IMR-90 (cell line): ENCODE data around the gene AARSD1. TPM values are rescaled to one million over a fixed set of nuclear protein-coding genes. Genes with fewer than 3 reads are reported as not detected.

Source experiments
- ATAC-seq: fragments of 200-7000 bp; cut with Tn5 transposase; 2 replicates; pipeline ENCODE4 v1.9.1; 2020; ENCODE audit warnings: low read depth, mild to moderate bottlenecking, moderate library complexity
- BruUV-seq: library from RNA; stranded (reverse); fragments of 400-500 nt; replicated peaks from 2 replicates; lab custom pipeline; 2021; lab: Mats Ljungman, UMichigan
- CTCF ChIA-PET: fragments of 300-600 bp; formaldehyde crosslinking; extraction: SDS; loops from one replicate; lab custom pipeline; 2021; ENCODE audit warnings: antibody characterized with exemption; lab: Yijun Ruan, JAX
- POLR2A ChIA-PET: fragments of 300-600 bp; sonication (Branson Sonifier 250); formaldehyde crosslinking; loops from one replicate; lab custom pipeline; 2022; ENCODE audit warnings: antibody characterized with exemption; ENCODE audit not compliant: unreplicated experiment; lab: Charles Lee
- DNase-seq: peaks from one replicate; pipeline ENCODE4 v3.0.0; 2013
- H2AFZ ChIP-seq: replicated peaks from 2 replicates; pipeline ENCODE3; 2013; ENCODE audit warnings: low read length, mild to moderate bottlenecking; ENCODE audit not compliant: poor library complexity
- H2AK5ac ChIP-seq: 2 replicates; pipeline ENCODE4 v1.6.1; 2013; ENCODE audit warnings: low read depth, low read length, inconsistent platforms
- H2AK9ac ChIP-seq: replicated peaks from 2 replicates; pipeline ENCODE3; 2013; ENCODE audit warnings: mild to moderate bottlenecking, low read depth, low read length, moderate library complexity; ENCODE audit not compliant: poor library complexity
- H2BK120ac ChIP-seq: 2 replicates; pipeline ENCODE4 v1.6.1; 2013; ENCODE audit warnings: low read depth, low read length, inconsistent platforms
- H2BK15ac ChIP-seq: 3 replicates; pipeline ENCODE4 v1.6.1; 2013; ENCODE audit warnings: low read depth, low read length, inconsistent platforms
- H2BK20ac ChIP-seq: 2 replicates; pipeline ENCODE4 v1.6.1; 2013; ENCODE audit warnings: low read depth, mild to moderate bottlenecking, inconsistent platforms, low read length, moderate library complexity
- H2BK5ac ChIP-seq: 2 replicates; pipeline ENCODE4 v1.6.1; 2013; ENCODE audit warnings: mild to moderate bottlenecking, low read depth, low read length, inconsistent platforms; ENCODE audit not compliant: poor library complexity, severe bottlenecking
- H3K14ac ChIP-seq: replicated peaks from 2 replicates; pipeline ENCODE4 v1.6.1; 2013; ENCODE audit warnings: low read depth, low read length, inconsistent platforms
- H3K18ac ChIP-seq: 2 replicates; pipeline ENCODE4 v1.6.1; 2013; ENCODE audit warnings: low read depth, low read length, control low read depth
- H3K23ac ChIP-seq: 2 replicates; pipeline ENCODE4 v1.6.1; 2013; ENCODE audit warnings: low read depth, low read length, inconsistent platforms
- H3K27ac ChIP-seq: 2 replicates; pipeline ENCODE4 v1.5.1; 2013; ENCODE audit warnings: mild to moderate bottlenecking, control low read depth, low read length; ENCODE audit not compliant: insufficient read depth
- H3K27me3 ChIP-seq: 2 replicates; pipeline ENCODE4 v1.6.1; 2013; ENCODE audit warnings: low read length; ENCODE audit not compliant: control insufficient read depth, insufficient read depth
- H3K36me3 ChIP-seq: 2 replicates; pipeline ENCODE4 v1.6.1; 2013; ENCODE audit warnings: low read length, mixed read lengths; ENCODE audit not compliant: control insufficient read depth, insufficient read depth
- H3K4ac ChIP-seq: 2 replicates; pipeline ENCODE4 v1.6.1; 2013; ENCODE audit warnings: low read depth, low read length, inconsistent platforms
- H3K4me1 ChIP-seq: 2 replicates; pipeline ENCODE4 v1.6.1; 2013; ENCODE audit warnings: low read length, mixed read lengths; ENCODE audit not compliant: control insufficient read depth, insufficient read depth
- H3K4me2 ChIP-seq: 2 replicates; pipeline ENCODE4 v1.6.1; 2013; ENCODE audit warnings: low read depth, mild to moderate bottlenecking, control low read depth, low read length, moderate library complexity
- H3K4me3 ChIP-seq: 2 replicates; pipeline ENCODE4 v1.5.1; 2013; ENCODE audit warnings: low read depth, mild to moderate bottlenecking, control low read depth, low read length, moderate library complexity; ENCODE audit not compliant: insufficient read depth
- H3K56ac ChIP-seq: 2 replicates; pipeline ENCODE4 v1.6.1; 2013; ENCODE audit warnings: low read length, inconsistent platforms; ENCODE audit not compliant: insufficient read depth; ENCODE audit errors: extremely low read depth
- H3K79me1 ChIP-seq, 2 experiments: 2 replicates each; pipeline ENCODE4 v1.6.1; 2013; ENCODE audit warnings: low read length in 2 of 2, inconsistent platforms in 1 of 2, low read depth in 1 of 2
- H3K9ac ChIP-seq: 2 replicates; pipeline ENCODE4 v1.6.1; 2013; ENCODE audit warnings: low read depth, low read length, control low read depth
- H3K9me1 ChIP-seq: 2 replicates; pipeline ENCODE4 v1.6.1; 2013; ENCODE audit warnings: low read length, inconsistent platforms; ENCODE audit not compliant: insufficient read depth
- H3K9me3 ChIP-seq: 2 replicates; pipeline ENCODE4 v1.6.1; 2013; ENCODE audit warnings: low read length; ENCODE audit not compliant: control insufficient read depth, insufficient read depth
- H4K20me1 ChIP-seq: 2 replicates; pipeline ENCODE4 v1.6.1; 2013; ENCODE audit warnings: low read length, inconsistent platforms; ENCODE audit not compliant: insufficient read depth
- H4K5ac ChIP-seq: 2 replicates; pipeline ENCODE4 v1.6.1; 2013; ENCODE audit warnings: mild to moderate bottlenecking, low read depth, low read length, control low read depth
- H4K8ac ChIP-seq, 2 experiments: 2 replicates each; pipeline ENCODE4 v1.6.1; 2013; ENCODE audit warnings: low read depth in 2 of 2, low read length in 2 of 2, control low read depth in 1 of 2, inconsistent platforms in 1 of 2
- H4K91ac ChIP-seq: 2 replicates; pipeline ENCODE4 v1.6.1; 2013; ENCODE audit warnings: low read depth, low read length, inconsistent platforms; ENCODE audit not compliant: insufficient read depth
- ELK1 ChIP-seq: fragments of 150-350 bp; IDR thresholded peaks from 2 replicates; pipeline ENCODE4 v1.6.1; 2016; ENCODE audit warnings: low read depth, mild to moderate bottlenecking, low read length, moderate library complexity, borderline replicate concordance
- FOS ChIP-seq: fragments of 150-350 bp; IDR thresholded peaks from 2 replicates; pipeline ENCODE4 v1.6.1; 2016; ENCODE audit warnings: low read depth, low read length
- MAZ ChIP-seq: IDR thresholded peaks from 2 replicates; pipeline ENCODE4 v1.6.1; 2012; ENCODE audit warnings: low read depth, mild to moderate bottlenecking, low read length, improper control_type of control experiment, moderate library complexity, borderline replicate concordance
- POLR2A ChIP-seq: IDR thresholded peaks from 2 replicates; pipeline ENCODE4 v1.6.1; 2012; ENCODE audit warnings: mild to moderate bottlenecking, low read depth, low read length
- USF2 ChIP-seq: fragments of 150-350 bp; IDR thresholded peaks from 2 replicates; pipeline ENCODE4 v1.6.1; 2017; ENCODE audit warnings: mild to moderate bottlenecking, antibody characterized with exemption, low read length, low read depth
- WGBS, 2 experiments: methylation state at CpG; one replicate each; pipeline versions ENCODE4 v1.1.5 to v1.1.7; 2013; ENCODE audit warnings: missing lambda C conversion rate in 2 of 2; ENCODE audit not compliant: insufficient read length in 1 of 2; ENCODE audit errors: extremely low coverage in 2 of 2; 5-methylcytosine and 5-hydroxymethylcytosine counted together
- dilution Hi-C: fragments of 300-500 bp; cut with HindIII; formaldehyde crosslinking; loops from one replicate; pipeline ENCODE4 v1.14.3; 2018; ENCODE audit warnings: low sequenced_read_pairs; ENCODE audit not compliant: unreplicated experiment
- in situ Hi-C: fragments of 300-500 bp; cut with MboI; formaldehyde crosslinking; loops from 3 replicates; pipeline ENCODE4 v1.14.3; 2019; ENCODE audit warnings: low sequenced_read_pairs, inconsistent platforms, mixed read lengths
- intact Hi-C: fragments of 100-400 bp; cut with micrococcal nuclease; formaldehyde crosslinking; loops from 2 replicates; pipeline ENCODE4 v1.10.0; 2022
- polyA plus RNA-seq, 3 experiments: library from polyadenylated mRNA; depleted of rRNA; stranded (reverse); fragments of >200 nt; gene quantifications; 2 replicates each; pipeline ENCODE4 v1.2.3, GENCODE V29; 2012; ENCODE audit warnings: low replicate concordance in 1 of 3
- total RNA-seq: library from RNA; depleted of rRNA; stranded (reverse); fragments of >200 nt; gene quantifications from 2 replicates; pipeline ENCODE4 v1.2.3, GENCODE V29; 2012

AARSD1 gene
- total and polyA plus RNA-seq, 2 of the 4 experiments (the other 2 are of a cell fraction), result 55.0 to 58.9 TPM

GRCh38 chr17:42979511-42980273 lies 15.4 kb upstream of the AARSD1 start, which contains the start of gene PTGES3L:
Gene PTGES3L, minus strand, starts transcription at chr17:42980080. Its CDS starts 27 bp downstream, at chr17:42980053.
- Histone ChIP-seq H3K9me3 (no peaks in the 10 kb centered on the region), H3K9ac (peak within 1 kb of the TSS; percentile 76), H2BK120ac (peak within 1 kb of the TSS; percentile 74), H3K56ac (peak within 1 kb of the TSS; percentile 95), H3K14ac (peak within 1 kb of the TSS; percentile 81), H3K18ac (peak within 1 kb of the TSS; percentile 73), H2BK5ac (peak within 1 kb of the TSS; percentile 60), H3K4me1 (peaks cover 6% of the 10 kb centered on the region), H3K9me1 (peaks cover 18% of the 10 kb centered on the region), H2BK15ac (peak within 1 kb of the TSS; percentile 93), H3K27ac (peak within 1 kb of the TSS; percentile 74), H4K91ac (peak within 1 kb of the TSS; percentile 89), H3K27me3 (no peaks in the 10 kb centered on the region), H3K4me3 (peak within 1 kb of the TSS; percentile 76), H4K20me1 (peaks cover 10% of the 10 kb centered on the region; the same call in 1 of the 2 replicates), H3K79me1 (peaks cover 0 to 48% of the 10 kb centered on the region in 2 experiments; a peak in 3 of 4 replicates), H3K36me3 (no peaks in the 10 kb centered on the region; the same call in 1 of the 2 replicates), H2AK9ac (peak within 1 kb of the TSS; percentile 99), H4K8ac (peak within 1 kb of the TSS; percentile 88 to 96), H3K4ac (peak within 1 kb of the TSS; percentile 88), H2AK5ac (peak within 1 kb of the TSS; percentile 88), H2AFZ (peak within 1 kb of the TSS; percentile 99), H2BK20ac (peak within 1 kb of the TSS; percentile 50; the same call in 1 of the 2 replicates), H3K4me2 (peak within 1 kb of the TSS; percentile 99), H3K23ac (peak within 1 kb of the TSS; percentile 92), H4K5ac (peak within 1 kb of the TSS; percentile 74)
- 0% methylated on average over 1 of the region's 21 CpGs; no CpG with 5 or more reads in 1 of the 2 experiments for WGBS, 2 experiments
- TF ChIP-seq USF2 (no peak), MAZ (no peak), POLR2A (0 out of 2 replicates have a peak, but pooled peaks have one; percentile 12), FOS (no peak), ELK1 (peak; percentile 32; the same call in 1 of the 2 replicates)
- dilution Hi-C loops (no loop called here), in situ Hi-C loops (loop anchor here (25.0 kb wide), 1 partner anchor 383 kb away; no protein-coding TSS in a partner anchor), intact Hi-C loops (no loop called here)
- CTCF ChIA-PET, result interaction anchor here (1.3 kb wide), 1 partner anchor 18 kb away, joined by 3 read pairs; the partner anchor contains the start of gene RPL27
- ATAC-seq, result peak; percentile 73
- peak; percentile 48 for DNase-seq
- POLR2A ChIA-PET, result interaction anchor here (2.0 kb wide), 1 partner anchor 18 kb away, joined by 6 read pairs; the partner anchor contains the start of gene RPL27
- no TSS peak for BruUV-seq
